ENCODE data around the gene KCNA5. TPM values are rescaled to one million over a fixed set of nuclear protein-coding genes. Genes with fewer than 3 reads are reported as not detected.

The KCNA5 gene
- total RNA-seq, 2 donors from 2014 or later = 0.33 to 2.6 TPM

GRCh38 chr12:5032821-5033220 is 10.9 kb upstream of the KCNA5 start:
- H3K27ac ChIP-seq = no peak overlapping the region
- H3K4me3 ChIP-seq = no peak overlapping the region
- no peak for DNase-seq
- WGBS, 2 donors = 81 to 91% methylated on average over 11 of the region's 11 CpGs
- TF ChIP-seq, protein P1, sequence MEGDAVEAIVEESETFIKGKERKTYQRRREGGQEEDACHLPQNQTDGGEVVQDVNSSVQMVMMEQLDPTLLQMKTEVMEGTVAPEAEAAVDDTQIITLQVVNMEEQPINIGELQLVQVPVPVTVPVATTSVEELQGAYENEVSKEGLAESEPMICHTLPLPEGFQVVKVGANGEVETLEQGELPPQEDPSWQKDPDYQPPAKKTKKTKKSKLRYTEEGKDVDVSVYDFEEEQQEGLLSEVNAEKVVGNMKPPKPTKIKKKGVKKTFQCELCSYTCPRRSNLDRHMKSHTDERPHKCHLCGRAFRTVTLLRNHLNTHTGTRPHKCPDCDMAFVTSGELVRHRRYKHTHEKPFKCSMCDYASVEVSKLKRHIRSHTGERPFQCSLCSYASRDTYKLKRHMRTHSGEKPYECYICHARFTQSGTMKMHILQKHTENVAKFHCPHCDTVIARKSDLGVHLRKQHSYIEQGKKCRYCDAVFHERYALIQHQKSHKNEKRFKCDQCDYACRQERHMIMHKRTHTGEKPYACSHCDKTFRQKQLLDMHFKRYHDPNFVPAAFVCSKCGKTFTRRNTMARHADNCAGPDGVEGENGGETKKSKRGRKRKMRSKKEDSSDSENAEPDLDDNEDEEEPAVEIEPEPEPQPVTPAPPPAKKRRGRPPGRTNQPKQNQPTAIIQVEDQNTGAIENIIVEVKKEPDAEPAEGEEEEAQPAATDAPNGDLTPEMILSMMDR (IDR thresholded peaks at IDR 0.05) = no peak
- no peak for TF ChIP-seq POLR2A (IDR thresholded peaks at IDR 0.05)
- H3K4me1 ChIP-seq = no peaks in the 10 kb centered on the region
- no peak for ATAC-seq
- no peaks in the 10 kb centered on the region for H3K36me3 ChIP-seq (replicated peaks in 1 of 2; ENCODE audit: insufficient read depth in 1 of 2, low read depth in 2 of 2)
- intact Hi-C loops (cut with DNase I) = no loop called here
- H3K9me3 ChIP-seq = no peaks in the 10 kb centered on the region
- no peaks in the 10 kb centered on the region for H3K27me3 ChIP-seq

- H3K9me3 ChIP-seq = no peaks in the 10 kb centered on the region
- ATAC-seq = no peak
- WGBS, 2 donors = 61 to 80% methylated on average over 1 of the region's 1 CpG
- TF ChIP-seq POLR2A (IDR thresholded peaks at IDR 0.05) = no peak
- TF ChIP-seq, protein P1 (IDR thresholded peaks at IDR 0.05) = no peak
- H3K36me3 ChIP-seq (replicated peaks in 1 of 2; ENCODE audit: insufficient read depth in 1 of 2, low read depth in 2 of 2) = no peaks in the 10 kb centered on the region
- no peaks in the 10 kb centered on the region for H3K27me3 ChIP-seq
- intact Hi-C loops (cut with DNase I) = no loop called here
- no peak overlapping the region for H3K27ac ChIP-seq
- H3K4me3 ChIP-seq = no peak overlapping the region
- no peaks in the 10 kb centered on the region for H3K4me1 ChIP-seq
- DNase-seq = no peak
Measured at GRCh38 chr12:5033883-5034282, 9.8 kb upstream of the KCNA5 start.

DNA sequence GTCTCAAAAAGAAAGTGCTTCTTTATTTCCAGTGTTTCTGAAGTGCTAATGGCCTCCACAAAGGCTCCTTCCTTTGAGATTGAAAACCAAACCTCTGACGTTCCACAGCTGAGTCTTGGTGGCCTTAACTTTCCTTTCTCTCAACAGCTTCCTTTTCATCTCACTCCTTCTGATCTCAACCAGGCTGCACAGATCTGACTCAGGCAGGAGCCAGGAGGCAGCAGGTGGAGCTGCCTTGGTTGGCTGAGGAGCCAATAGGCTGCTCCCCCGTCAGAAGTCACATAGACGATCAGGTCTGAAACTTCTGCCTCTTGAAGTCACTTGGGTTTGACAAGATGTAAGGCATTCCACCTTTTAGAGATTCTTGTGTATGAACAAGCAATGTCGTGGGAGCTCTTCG is 9.1 kb upstream of the KCNA5 start:
- no peak for DNase-seq
- TF ChIP-seq, protein P1 (IDR thresholded peaks at IDR 0.05) = no peak
- no peak for TF ChIP-seq POLR2A (IDR thresholded peaks at IDR 0.05)
- no peak for ATAC-seq
- Histone ChIP-seq H3K9me3 (no peaks in the 10 kb centered on the region), H3K4me1 (no peaks in the 10 kb centered on the region), H3K36me3 (replicated peaks in 1 of 2; ENCODE audit: insufficient read depth in 1 of 2, low read depth in 2 of 2) (no peaks in the 10 kb centered on the region), H3K27me3 (no peaks in the 10 kb centered on the region), H3K27ac (no peak overlapping the region), H3K4me3 (no peak overlapping the region)
- WGBS, 2 donors = 37 to 42% methylated on average over 5 of the region's 5 CpGs
- intact Hi-C loops (cut with DNase I) = no loop called here

DNA sequence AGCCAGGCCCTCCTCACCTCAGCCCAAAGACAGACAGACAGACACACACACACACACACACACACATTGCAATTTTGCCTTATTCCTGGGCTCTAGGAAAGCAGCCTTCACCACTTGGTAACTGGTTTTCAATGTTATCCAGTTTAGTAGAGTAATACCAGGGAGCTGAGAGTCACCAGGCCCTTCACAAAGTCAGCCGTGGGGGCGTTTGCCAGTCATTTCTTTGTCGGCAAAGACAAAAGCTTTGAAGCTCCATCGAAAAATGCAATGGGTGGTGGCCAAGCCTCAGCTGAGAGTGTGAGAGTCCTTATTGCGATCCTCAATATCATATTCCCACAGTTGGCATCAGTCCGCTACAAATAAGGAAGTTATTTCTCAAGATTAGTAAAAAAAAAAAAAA is 8.1 kb upstream of the KCNA5 start:
- intact Hi-C loops (cut with DNase I) = no loop called here
- Histone ChIP-seq H3K4me1 (no peaks in the 10 kb centered on the region), H3K9me3 (no peaks in the 10 kb centered on the region), H3K4me3 (no peak overlapping the region), H3K27ac (no peak overlapping the region), H3K27me3 (no peaks in the 10 kb centered on the region), H3K36me3 (replicated peaks in 1 of 2; ENCODE audit: insufficient read depth in 1 of 2, low read depth in 2 of 2) (no peaks in the 10 kb centered on the region)
- no peak for DNase-seq
- WGBS, 2 donors = 65 to 72% methylated on average over 6 of the region's 6 CpGs
- TF ChIP-seq, protein P1 (IDR thresholded peaks at IDR 0.05) = no peak
- no peak for TF ChIP-seq POLR2A (IDR thresholded peaks at IDR 0.05)
- no peak for ATAC-seq

- Histone ChIP-seq H3K4me1 (no peaks in the 10 kb centered on the region), H3K27me3 (no peaks in the 10 kb centered on the region), H3K36me3 (replicated peaks in 1 of 2; ENCODE audit: insufficient read depth in 1 of 2, low read depth in 2 of 2) (no peaks in the 10 kb centered on the region), H3K9me3 (no peaks in the 10 kb centered on the region), H3K4me3 (no peak overlapping the region), H3K27ac (no peak overlapping the region)
- WGBS, 2 donors = 53 to 81% methylated on average over 7 of the region's 7 CpGs
- ATAC-seq (no peak), DNase-seq (no peak)
- TF ChIP-seq, protein P1 (IDR thresholded peaks at IDR 0.05) = no peak
- intact Hi-C loops (cut with DNase I) = no loop called here
Measured at GRCh38 chr12:5036031-5036430, 7.6 kb upstream of the KCNA5 start.
